NCI-H82 treated with DMSO at 0.1 percent for 48 hours (cell line): ENCODE measurements around the gene SPPL2B.

ENCODE experiments used
- DNase-seq: peaks from one replicate; lab custom pipeline; 2025; ENCODE audit not compliant: unreplicated experiment; lab: John Stamatoyannopoulos, UW

The SPPL2B gene

DNA sequence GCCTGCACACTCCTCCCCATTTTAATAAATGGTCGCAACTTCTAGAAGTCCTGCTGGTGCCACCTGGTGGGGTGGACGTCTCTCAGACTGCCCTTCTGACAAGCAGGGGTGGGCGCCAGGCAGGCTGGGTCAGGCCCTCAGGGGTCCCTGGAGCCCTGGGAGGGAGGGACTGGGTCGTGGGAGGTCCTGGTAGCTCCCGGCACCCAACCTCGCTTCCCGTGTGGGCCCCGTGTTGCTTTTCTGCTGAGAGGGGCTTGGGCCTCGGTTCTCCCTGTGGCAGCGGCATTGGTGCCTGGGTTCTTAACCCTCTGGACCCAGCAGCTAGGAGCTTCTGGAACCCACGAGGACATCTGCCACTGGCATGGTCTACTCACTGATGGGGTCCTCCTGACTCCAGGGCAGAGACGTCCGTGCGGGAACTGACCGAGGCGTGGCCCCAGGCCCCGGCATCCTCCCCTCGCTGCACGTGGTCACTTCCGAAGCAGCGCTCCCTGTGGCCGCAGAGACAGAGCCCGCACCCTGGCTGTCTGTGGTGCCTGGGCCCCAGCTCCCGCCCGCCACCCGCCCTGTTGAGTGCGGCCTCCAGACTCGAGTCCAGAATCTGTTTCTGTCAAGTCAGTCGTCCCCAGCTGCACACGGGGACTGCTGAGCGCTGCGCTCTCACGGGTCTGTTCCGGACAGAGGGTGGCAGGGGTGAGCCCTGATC, 25.6 kb downstream of the SPPL2B start:
- DNase-seq = no peak

DNA sequence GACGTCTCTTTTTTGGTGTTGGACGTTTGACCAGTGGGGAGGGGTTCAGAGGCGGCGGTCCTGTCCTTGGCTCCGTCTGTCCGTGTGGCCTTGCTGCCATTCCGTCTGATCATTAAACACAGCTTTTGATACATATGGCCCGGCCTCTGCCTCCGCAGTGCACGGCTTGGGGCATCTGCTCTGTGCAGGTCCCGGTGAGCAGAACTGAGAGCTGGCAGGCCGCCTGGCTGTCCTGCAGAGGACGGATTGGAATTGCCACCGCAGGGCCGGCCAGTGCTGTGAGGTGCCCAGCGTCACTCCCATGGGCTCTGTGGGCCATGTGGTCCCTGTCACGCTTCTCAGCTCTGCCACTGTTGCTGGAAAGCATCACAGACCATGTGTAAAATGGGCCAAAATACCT, 26.2 kb downstream of the SPPL2B start:
- DNase-seq = no peak

DNA sequence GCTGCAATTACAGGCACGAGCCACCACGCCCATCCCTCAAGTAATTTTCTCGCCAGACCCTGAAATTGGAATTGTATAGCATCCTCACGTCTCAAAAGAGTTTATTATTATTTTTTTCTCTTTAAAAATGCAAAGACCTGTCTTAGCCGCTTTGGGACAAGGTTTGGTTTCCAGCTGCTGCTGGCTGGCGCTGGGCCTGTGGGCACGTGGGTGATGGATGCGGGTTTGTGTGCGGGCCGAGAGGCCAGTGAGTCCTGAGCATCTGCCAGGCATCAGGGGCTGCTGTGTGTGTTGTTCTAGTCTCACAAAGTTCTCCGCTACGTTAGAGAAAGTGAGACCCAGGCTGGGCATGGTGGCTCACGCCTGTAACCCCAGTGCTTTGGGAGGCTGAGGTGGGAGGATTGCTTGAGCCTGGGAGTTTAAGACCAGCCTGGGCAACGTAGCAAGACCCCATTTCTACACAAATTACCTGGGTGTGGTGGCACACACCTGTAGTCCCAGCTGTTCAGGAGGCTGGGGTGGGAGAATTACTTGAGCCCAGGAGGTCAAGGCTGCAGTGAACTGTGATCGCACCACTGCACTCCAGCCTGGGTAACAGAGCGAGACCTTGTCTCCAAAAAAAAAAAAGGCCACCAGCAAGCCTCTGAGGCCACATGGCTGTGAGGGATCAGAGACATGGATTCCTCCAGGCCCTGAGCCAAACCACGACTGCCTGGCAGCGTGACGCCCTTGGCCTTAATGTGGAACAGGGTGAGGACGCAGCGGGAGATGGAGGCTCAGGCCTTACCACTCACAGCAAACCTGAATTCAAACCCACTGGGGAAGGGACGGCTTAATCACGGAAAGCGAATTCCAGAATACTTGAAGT, 26.9 kb downstream of the SPPL2B start:
- no peak for DNase-seq

DNA sequence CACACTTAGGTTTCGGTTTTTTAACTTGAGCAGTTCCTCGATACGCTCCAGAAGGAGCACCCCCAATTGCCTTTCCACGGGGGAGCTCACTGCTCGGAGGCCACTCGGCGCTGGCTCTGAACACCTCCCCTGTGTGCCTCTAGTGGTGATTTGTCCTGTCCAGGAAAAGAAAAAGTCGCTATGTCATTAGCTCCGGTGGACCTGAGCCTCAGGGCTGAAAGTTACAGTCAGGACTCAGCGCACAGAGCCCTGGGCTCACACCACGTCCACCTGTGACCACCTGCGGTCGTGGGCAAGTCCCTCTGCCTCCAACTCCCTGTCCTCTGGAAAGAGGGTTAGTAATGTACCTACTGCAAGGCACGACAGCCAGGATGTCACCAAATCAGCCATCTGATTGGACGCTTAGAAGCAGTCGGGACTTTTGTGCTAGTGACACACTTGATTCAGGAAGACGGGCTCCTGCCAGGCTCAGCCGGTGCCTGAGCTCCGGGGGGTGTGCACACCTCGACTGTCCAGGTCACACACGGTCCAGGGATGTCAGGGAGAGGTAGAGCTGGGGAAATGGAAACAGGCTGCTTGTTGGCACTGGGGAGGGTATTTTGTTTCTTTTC, 27.7 kb downstream of the SPPL2B start:
- no peak for DNase-seq

DNA sequence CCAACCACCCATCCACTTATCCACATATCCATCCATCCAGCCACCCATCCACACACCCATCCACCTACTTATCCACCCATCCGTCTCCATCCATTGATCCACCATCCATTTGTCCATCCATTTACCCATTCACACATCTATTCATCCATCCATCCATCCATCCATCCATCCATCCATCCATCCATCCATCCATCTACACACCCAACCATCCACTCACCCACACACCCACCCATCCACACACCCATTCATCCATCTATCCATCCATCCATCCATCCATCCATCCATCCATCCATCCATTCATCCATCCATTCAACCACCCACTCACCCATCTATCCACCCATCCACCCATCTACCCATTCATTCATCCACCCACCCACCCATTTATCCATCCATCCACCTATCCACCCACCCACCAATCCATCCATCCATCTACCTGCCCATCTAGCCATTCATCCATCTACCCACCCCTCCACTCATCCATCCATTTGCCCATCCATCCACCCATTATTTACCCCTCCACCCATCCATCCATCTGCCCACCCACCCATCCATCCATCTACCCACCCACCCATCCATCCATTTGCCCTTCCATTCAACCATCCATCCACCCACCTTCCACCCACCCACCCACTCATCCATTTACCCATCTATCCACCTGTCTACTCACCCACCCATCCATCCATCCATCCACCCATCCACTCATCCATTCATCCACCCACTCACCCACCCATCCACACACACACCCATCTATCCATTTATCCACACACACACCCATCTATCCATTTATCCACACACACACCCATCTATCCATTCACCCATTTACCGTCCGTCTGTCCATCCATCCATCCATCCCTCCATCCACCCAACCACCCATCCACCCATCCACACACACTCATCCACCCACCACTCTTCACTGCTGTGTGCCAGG, 29.1 kb downstream of the SPPL2B start:
- DNase-seq = no peak

DNA sequence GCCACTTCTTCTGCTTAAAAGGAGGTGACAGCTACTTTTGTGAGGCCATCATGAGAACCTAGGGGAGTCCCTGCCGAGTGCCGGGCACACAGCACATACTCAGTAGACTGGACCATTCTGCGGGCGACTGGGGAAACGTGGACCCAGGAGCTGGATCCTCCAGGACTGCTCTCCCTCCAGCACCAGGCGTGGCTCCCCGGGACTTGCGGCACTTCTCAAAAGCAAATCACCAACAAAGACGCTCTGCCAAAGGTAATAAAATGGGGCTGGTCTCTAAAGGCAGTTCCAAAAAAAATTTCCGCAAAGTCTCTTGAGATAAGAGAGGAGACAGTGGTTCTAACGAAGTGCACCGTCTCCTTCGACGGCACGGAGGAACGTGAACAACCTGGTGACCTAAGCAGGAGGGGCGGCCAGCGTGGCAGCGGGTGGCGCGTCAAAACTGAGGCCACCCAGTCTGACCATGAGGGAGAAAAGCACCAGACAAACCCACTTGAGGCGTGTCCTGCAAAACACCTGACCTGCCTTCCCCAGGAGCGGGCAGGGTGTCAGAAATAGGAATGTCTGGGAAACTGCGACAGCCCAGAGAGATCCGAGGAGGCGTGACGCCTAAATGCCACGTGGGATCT, 30.2 kb downstream of the SPPL2B start:
- no peak for DNase-seq

DNA sequence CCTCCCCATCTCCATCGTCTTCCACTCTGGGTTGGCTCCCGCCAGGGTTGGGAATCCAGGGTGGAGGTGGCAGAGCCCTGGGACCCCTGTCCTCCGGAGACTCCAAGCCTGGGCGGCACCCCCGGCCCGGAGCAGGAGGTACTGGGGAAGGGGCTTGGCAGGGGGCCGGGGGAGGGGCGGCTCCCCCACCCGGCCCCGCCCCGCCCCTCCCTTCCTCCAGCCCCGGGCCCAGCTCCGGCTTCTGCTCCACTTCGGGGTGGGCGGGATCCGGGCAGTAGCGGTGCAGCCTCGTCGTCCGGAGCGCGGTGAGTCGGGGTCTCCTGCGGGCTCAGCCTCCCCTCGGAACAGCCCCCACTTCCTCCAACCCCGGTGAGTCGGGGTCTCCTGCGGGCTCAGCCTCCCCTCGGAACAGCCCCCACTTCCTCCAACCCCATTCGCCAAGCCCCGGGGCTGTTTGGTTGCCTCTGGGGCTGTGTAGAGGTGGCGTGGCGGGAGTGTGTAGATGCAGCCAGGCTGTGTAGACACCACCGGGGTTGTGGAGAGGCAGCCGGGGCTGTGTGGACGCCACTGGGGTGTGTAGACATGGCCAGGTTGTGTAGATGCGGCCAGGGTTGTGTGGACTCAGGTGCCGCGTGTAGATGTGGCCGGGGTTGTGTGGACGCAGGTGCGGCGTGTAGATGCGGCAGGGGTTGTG, 31.7 kb downstream of the SPPL2B start, which contains the start of gene TMPRSS9:
TMPRSS9 (plus strand) TSS at position 274 of the 694 bp plus-strand sequence. CDS start 29,521 bp downstream, outside the sequence.
- no peak for DNase-seq

DNA sequence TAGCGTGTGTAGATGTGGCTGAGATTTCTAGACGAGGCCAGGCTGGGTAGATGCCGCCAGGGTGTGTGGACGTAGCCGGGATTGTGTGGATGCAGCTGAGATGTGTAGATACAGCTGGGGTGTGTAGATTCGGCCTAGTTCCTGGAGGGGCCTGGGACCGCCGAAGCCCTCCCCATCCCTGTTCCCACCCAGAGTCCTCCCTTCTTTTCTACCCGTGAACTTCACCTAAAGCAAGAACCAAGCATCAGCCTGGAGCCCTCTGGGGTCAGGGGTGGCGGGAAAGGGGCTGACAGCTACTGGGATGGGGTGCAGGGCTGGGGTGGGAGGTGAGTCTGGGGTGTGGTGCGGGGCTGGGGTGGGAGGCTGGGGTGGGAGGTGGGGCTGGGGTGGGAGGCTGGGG, 32.3 kb downstream of the SPPL2B start:
- DNase-seq = no peak

DNA sequence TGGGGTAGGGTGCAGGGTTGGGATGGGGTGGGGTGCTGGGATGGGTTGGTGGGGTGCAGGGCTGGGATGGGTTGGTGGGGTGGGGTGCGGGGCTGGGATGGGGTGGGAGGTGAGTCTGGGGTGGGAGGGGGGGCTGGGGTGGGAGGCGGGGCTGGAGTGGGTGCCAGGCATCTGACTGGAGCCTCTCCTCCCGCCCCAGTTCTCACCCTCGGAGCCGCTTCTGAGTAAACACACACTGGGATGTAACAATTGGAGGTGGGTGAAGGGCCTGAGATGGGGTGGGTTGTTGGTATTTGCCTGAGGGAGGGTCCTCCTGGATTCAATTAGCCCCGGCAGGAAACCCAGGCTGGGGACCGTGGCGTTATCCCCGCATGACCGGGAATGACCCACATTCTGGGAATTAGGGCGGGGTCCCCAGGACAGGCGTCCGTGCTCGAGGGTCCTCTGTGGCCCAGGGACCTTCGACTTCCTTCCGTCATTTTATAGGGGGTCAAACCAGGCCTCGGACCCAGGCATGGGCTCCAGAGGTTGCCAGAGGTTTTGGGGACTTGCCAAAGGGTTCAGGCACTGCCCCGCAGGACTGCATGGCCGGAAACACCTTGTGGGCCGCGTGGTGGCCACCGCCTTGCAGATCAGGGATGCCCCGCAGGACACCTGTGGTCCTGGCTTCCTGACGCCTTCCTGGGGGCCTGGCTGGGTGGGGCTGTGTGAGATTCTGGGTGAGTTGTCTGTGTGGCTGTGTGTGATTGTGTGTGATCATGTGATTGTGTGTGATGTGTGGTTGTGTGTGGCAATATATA, 33.0 kb downstream of the SPPL2B start:
- DNase-seq = no peak

DNA sequence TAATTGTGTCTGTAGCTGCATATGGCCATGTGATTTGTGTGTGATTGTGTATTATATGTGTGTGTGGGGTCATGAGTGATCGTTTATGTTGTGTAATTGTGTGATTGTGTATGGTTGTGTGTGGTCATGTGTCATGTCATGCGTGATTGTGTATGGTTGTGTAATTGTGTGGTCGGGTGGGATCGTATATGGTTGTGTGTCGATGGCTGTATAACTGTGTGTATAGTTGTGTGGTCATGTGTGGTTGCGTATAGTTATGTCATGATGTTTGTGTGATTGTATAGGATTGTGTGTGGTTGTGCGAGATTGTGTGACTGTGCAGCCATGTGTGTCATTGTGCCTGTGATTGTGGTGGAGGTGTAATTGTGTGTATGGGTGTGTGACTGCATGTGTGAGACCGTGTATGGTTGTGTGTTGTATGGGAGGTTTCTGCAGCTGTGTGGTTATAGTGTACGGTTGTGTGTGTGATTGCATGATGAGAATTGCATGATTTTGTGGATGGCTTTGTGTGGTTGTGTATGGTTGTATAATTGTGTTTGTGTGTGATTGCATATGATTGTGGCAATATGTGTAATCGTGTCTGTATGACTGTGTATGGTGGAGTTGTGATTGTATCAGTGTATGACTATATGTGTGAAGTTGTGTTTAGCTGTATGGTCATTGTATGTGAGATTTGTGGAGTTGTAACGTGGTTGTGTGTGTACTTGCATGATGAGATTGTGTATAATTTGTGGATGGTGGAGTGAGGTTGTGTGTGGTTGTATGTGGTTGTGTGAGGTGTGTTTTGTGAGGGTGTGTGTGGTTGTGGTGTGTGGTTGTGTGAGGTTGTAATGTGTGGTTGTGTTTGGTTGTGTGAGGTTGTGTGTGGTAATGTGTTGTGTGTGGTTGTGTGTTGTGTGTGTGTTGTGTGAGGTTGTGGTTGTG, 33.8 kb downstream of the SPPL2B start:
- no peak for DNase-seq

DNA sequence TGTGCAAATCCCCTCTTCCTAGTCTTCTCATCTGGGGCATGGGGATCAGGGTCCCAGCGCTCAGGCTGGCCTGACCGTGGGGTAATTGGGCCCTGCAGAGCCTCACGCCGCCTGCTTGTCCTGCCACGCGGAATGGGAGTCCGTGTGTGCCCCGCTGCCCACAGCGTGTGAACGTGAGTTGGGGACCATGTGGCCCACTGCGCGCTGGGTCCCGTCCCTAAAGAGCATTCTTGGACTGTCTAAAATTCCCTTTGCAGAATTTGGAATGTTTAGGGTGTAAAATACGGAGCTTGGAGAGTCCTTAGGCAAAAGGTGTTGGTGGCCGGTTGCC, 34.5 kb downstream of the SPPL2B start:
- DNase-seq = no peak

DNA sequence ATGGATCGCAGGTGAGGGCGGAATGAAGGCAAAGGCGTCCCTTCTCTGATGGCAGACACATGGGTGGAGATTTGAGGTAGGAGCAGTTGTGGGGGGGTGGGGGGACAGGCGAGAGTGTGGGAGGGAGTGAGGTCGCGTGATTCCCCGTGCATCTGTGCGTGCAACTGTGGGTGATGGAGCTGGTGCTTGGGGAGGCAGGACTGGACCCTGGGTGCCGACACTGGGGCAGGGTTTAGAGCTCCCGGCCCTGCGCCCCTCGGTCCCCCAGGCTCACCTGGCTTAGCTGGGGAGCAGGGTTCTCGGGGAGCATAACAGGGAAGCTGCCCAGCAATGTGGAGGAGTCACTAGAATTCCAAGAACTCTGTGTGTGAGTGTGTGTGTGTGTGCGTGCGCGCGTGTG, 34.9 kb downstream of the SPPL2B start:
- DNase-seq = no peak

DNA sequence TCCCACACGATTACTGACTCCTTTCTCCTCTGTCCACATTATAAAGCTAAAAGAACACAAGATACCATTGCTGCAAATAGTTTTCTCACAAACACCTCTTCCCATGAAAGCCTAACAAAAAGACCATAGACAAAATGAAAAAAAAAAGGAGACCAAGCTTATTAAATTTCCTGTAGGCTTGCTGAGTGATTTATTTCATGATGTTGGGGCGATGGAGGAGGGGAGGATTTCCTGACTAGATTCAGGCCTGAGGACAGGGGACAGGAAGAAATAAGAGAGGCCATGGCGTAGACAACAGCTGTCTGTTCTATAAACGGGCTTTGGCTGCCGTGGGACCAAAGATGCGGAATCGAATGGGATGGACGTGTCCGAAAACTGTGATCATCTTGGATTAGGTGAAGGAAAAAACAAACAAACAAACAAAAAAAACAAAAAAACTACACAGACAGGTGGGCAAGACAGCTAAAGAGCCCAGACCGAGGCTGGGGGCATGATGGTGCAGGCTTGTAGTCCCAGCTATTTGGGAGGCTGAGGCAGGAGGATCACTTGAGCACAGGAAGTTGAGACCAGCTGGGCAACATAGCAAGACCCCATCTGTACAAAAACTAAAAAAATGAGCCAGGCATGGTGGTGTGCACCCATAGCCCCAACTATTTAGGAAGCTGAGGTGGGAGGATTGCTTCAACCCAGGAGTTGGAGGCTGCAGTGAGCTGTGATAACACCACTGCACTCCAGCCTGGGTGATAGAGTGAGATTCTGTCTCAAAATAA, 36.9 kb downstream of the SPPL2B start:
- DNase-seq = no peak

DNA sequence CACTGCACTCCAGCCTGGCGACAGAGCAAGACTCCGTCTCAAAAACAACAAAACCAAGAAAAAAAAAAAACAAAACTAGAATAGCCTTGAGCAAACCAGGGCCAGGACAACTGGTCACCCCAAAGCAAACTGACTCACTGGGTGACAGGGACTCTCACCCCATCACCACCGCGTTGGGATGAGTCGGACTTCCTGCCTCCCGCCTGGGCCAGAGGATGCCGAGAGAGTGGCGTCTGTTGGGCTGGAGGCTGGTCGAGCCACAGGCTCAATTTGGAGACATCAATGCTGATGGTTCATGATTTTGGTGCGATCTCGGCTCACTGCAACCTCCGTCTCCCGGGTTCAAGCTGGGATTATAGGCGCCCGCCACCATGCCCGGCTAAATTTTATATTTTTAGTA, 43.2 kb downstream of the SPPL2B start:
- no peak for DNase-seq

DNA sequence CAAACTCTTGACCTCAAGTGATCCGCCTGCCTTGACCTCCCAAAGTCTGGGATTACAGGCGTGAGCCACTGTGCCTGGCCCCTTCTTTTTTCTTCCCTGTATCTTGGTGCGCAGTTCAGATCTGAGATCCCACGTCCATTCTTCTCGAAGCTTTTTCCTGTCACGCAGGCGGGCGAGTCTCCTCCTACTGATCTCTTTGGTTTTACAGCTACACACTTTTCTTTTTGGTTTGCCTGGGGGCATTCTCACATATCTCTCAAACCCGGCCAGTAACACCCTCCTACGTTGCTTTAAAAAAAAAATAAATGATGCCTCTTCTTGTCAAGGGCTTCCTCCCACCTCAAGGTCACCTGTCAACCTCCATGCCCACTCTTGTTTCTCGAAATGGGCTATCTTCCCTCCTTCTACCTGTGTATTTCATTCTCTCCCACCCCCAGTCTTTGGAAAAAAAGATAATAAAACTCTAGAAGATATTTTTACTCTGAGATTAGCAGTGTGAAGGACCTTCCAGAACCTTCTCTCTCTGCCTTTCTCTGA, 43.7 kb downstream of the SPPL2B start:
- no peak for DNase-seq

DNA sequence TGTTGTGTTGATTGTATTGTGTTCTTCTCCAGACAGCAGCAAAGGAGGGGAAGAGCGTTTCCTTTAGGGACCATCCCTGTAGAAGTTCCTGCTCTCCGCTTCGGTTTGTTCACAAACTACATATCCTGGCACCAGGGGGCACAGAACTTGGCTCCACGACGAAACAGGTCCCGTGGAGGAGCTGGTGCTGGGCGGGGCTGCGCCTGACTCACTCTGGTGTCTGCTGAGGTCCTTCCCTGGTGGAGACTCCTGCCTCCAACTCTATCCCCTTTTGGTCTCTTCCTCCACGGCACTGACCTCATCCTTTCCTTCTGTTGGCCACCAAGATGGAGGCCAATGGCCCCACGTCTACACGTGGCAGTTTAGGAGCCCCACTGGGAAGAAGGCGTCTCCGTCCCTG, 46.3 kb downstream of the SPPL2B start:
- DNase-seq = no peak
